Sigmoid colon (tissue), 7 donors: ENCODE data around the gene SRPX. TPM values are rescaled to one million over a fixed set of nuclear protein-coding genes. Genes with fewer than 3 reads are reported as not detected.

Experiments
- DNase-seq: peaks from one replicate; pipeline ENCODE4 v3.0.0-alpha.2; 2019
- H3K27ac ChIP-seq, 4 donors: fragments of 200-600 bp; sonication (generic); one replicate each; pipeline ENCODE4 v1.5.1; 2016 to 2019; ENCODE audit warnings: mild to moderate bottlenecking in 1 of 4
- H3K27me3 ChIP-seq, 3 donors: fragments of 200-600 bp; sonication (generic); one replicate each; pipeline ENCODE4 v1.5.1; 2019; ENCODE audit warnings: mild to moderate bottlenecking in 1 of 3
- H3K36me3 ChIP-seq, 4 donors: fragments of 200-600 bp; sonication (generic); one replicate each; pipeline ENCODE4 v1.5.1; 2016 to 2019
- H3K4me1 ChIP-seq, 4 donors: fragments of 200-600 bp; sonication (generic); one replicate each; pipeline ENCODE4 v1.5.1; 2017 to 2019
- H3K4me3 ChIP-seq, 4 donors: fragments of 200-600 bp; sonication (generic); one replicate each; pipeline ENCODE4 v1.5.1; 2017 to 2019; ENCODE audit warnings: mild to moderate bottlenecking in 2 of 4, moderate library complexity in 1 of 4
- H3K9me3 ChIP-seq, 4 donors: fragments of 200-600 bp in 3 of 4; sonication (generic) in 3 of 4; one replicate each; pipeline versions ENCODE4 v1.5.1 to v1.6.1; 2013 to 2019
- CTCF ChIP-seq, 4 experiments: fragments of 450-650 bp in 3 of 4; fragments of 200-600 bp in 1 of 4; IDR thresholded peaks; one replicate each; pipeline ENCODE4 v1.5.1; 2016 to 2019; ENCODE audit warnings: antibody characterized with exemption in 4 of 4, mild to moderate bottlenecking in 3 of 4, moderate library complexity in 2 of 4
- EP300 ChIP-seq, 4 donors: sonication (generic); formaldehyde crosslinking; IDR thresholded peaks; one replicate each; pipeline ENCODE4 v1.6.1; 2017; ENCODE audit warnings: antibody characterized with exemption in 4 of 4
- POLR2A ChIP-seq, 2 donors: fragments of 450-650 bp; IDR thresholded peaks; one replicate each; pipeline ENCODE4 v1.6.1; 2016; ENCODE audit warnings: antibody characterized with exemption in 2 of 2, mild to moderate bottlenecking in 2 of 2, moderate library complexity in 2 of 2
- POLR2AphosphoS5 ChIP-seq, 4 donors: sonication (generic); formaldehyde crosslinking; IDR thresholded peaks; one replicate each; pipeline ENCODE4 v1.6.1; 2017; ENCODE audit warnings: antibody characterized with exemption in 4 of 4
- WGBS, 2 donors: extraction: QIAGEN DNeasy Blood & Tissue Kit; methylation state at CpG; one replicate each; pipeline ENCODE4 v1.1.7; 2013; 5-methylcytosine and 5-hydroxymethylcytosine counted together
- intact Hi-C: fragments of 100-400 bp; cut with DNase I; formaldehyde crosslinking; loops from one replicate; pipeline ENCODE4 v1.15.1; 2023
- polyA plus RNA-seq, 3 donors: library from polyadenylated mRNA; stranded (reverse); fragments of 200-250 nt; gene quantifications; one replicate each; pipeline ENCODE4 v1.2.3, GENCODE V29; 2013
- total RNA-seq, 4 donors: library from RNA; depleted of rRNA; stranded (reverse); fragments of >200 nt; gene quantifications; one replicate each; pipeline ENCODE4 v1.1.0, GENCODE V29; 2016
- donor health status: healthy with polysubstance abuse.
- donor health status: Bipolar disorder and iron deficiency.
- donor health status: healthy.

SRPX gene
- total and polyA plus RNA-seq, 7 donors, result 12.0 to 169 (median 134) TPM

- H3K27me3 ChIP-seq, result no peaks in the 10 kb centered on the region
- H3K36me3 ChIP-seq, result no peaks in the 10 kb centered on the region
- no peak overlapping the region for H3K4me3 ChIP-seq
- H3K27ac ChIP-seq, result no peak overlapping the region
- 85 to 88% methylated on average over 7 of the region's 7 CpGs for WGBS, 2 donors
- TF ChIP-seq EP300 (IDR thresholded peaks at IDR 0.05), result no peak
- TF ChIP-seq CTCF (IDR thresholded peaks at IDR 0.05), result no peak
- TF ChIP-seq POLR2A (IDR thresholded peaks at IDR 0.05), result no peak
- no peak for TF ChIP-seq POLR2AphosphoS5 (IDR thresholded peaks at IDR 0.05)
- intact Hi-C loops, result no loop called here
- H3K9me3 ChIP-seq, result no peaks in the 10 kb centered on the region
- no peak for DNase-seq
- no peaks in the 10 kb centered on the region for H3K4me1 ChIP-seq
These were observed 103.2 kb downstream of the SRPX start for GRCh38 chrX:38117485-38117884.

GRCh38 chrX:38116706-38117105 is 104.0 kb downstream of the SRPX start:
- TF ChIP-seq POLR2A (IDR thresholded peaks at IDR 0.05), result no peak
- TF ChIP-seq CTCF (IDR thresholded peaks at IDR 0.05), result no peak
- no peak for TF ChIP-seq EP300 (IDR thresholded peaks at IDR 0.05)
- TF ChIP-seq POLR2AphosphoS5 (IDR thresholded peaks at IDR 0.05), result no peak
- Histone ChIP-seq H3K27me3 (no peaks in the 10 kb centered on the region), H3K9me3 (no peaks in the 10 kb centered on the region), H3K27ac (no peak overlapping the region), H3K36me3 (no peaks in the 10 kb centered on the region), H3K4me3 (no peak overlapping the region), H3K4me1 (no peaks in the 10 kb centered on the region)
- DNase-seq, result no peak
- intact Hi-C loops, result no loop called here
- WGBS, 2 donors, result 72 to 82% methylated on average over 1 of the region's 1 CpG

GRCh38 chrX:38112566-38112965 is 108.1 kb downstream of the SRPX start:
- H3K27me3 ChIP-seq, result no peaks in the 10 kb centered on the region
- WGBS, 2 donors, result 78 to 90% methylated on average over 4 of the region's 4 CpGs
- no peaks in the 10 kb centered on the region for H3K4me1 ChIP-seq
- DNase-seq, result no peak
- no peak for TF ChIP-seq EP300 (IDR thresholded peaks at IDR 0.05)
- no peaks in the 10 kb centered on the region for H3K36me3 ChIP-seq
- H3K27ac ChIP-seq, result no peak overlapping the region
- H3K4me3 ChIP-seq, result no peak overlapping the region
- intact Hi-C loops, result no loop called here
- H3K9me3 ChIP-seq, result no peaks in the 10 kb centered on the region

- TF ChIP-seq POLR2AphosphoS5 (IDR thresholded peaks at IDR 0.05) (no peak), EP300 (IDR thresholded peaks at IDR 0.05) (no peak), CTCF (IDR thresholded peaks at IDR 0.05) (no peak), POLR2A (IDR thresholded peaks at IDR 0.05) (no peak)
- DNase-seq, result no peak
- no peaks in the 10 kb centered on the region for H3K36me3 ChIP-seq
- intact Hi-C loops, result no loop called here
- WGBS, 2 donors, result 90 to 96% methylated on average over 5 of the region's 5 CpGs
- H3K4me3 ChIP-seq, result no peak overlapping the region
- H3K27ac ChIP-seq, result no peak overlapping the region
- no peaks in the 10 kb centered on the region for H3K4me1 ChIP-seq
- no peaks in the 10 kb centered on the region for H3K27me3 ChIP-seq
- no peaks in the 10 kb centered on the region for H3K9me3 ChIP-seq
These were observed 109.5 kb downstream of the SRPX start for GRCh38 chrX:38111196-38111595.

- Histone ChIP-seq H3K4me1 (no peaks in the 10 kb centered on the region), H3K4me3 (no peak overlapping the region), H3K27me3 (no peaks in the 10 kb centered on the region), H3K9me3 (no peaks in the 10 kb centered on the region), H3K36me3 (no peaks in the 10 kb centered on the region), H3K27ac (no peak overlapping the region)
- TF ChIP-seq POLR2AphosphoS5 (IDR thresholded peaks at IDR 0.05) (no peak), EP300 (IDR thresholded peaks at IDR 0.05) (no peak), CTCF (IDR thresholded peaks at IDR 0.05) (no peak), POLR2A (IDR thresholded peaks at IDR 0.05) (no peak)
- 76 to 80% methylated on average over 6 of the region's 6 CpGs for WGBS, 2 donors
- no peak for DNase-seq
- intact Hi-C loops, result no loop called here
These were observed 110.4 kb downstream of the SRPX start for GRCh38 chrX:38110231-38110630.
